Stimulated activated naive CD4-positive, alpha-beta T cell treated with Interleukin-2 at 50 U/mL for 16 hours (primary cell): ENCODE measurements around the gene GALNTL6.

ENCODE experiments used
- DNase-seq: peaks from one replicate; lab custom pipeline; 2025; lab: John Stamatoyannopoulos, UW

Gene GALNTL6

DNA sequence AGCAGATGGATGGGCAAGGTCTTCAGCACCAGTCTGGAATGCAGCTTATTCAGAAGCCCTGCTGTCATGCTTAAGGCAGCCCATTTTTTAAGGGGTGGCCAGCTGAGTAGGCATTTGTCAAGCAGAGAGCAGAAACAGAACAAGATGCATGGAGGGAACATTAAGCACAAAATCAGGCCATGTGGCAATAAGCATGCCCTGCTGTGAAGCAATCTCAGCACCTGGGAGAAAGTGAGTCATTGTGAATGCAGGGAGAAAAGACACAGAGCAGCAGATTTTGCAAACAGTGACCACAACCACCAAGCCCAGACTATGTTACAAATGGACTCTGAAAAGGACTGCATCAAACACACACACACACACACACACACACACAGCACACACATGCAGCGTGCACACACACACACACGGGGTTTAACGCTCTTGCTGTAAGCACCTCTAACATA, 1261.3 kb downstream of the GALNTL6 start:
- no peak for DNase-seq

DNA sequence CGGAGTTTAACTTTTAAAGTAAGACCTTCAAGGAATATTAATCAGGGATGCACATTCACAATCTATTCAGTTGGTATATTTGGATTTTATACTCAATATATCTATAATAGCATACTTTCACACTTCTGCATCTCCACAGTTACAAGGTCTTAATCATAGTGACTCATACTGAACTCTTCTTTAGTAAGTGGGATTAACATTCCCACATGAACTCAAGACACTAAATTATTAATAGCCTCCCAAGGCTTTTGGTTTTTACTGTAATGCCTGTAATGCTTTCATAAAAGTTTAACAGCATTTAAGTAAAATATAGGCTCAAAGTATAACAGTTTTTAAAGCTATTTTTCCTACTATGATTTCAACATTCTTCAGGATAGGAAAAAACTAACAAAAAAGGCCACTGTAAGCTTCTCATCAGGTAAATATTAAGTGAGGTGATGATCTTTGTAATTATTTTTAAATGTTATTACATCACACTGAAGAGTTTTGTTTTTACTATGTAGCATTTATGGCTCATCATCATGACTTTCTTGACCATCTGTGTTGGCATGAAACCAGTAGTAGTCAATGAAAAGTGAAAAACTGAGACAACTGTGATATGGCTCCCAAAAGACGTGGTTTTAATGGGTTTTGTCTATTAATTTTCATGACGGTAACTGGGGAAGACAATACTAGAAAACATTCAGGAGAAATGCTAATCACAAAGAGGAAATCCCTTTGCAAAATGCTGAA, 1263.9 kb downstream of the GALNTL6 start:
- no peak for DNase-seq

- DNase-seq = no peak
Observed at GRCh38 chr4:173088144-173088543, 1274.9 kb downstream of the GALNTL6 start.
